ENCODE data around the gene GALE.
"Not testable (repeated sequence)": the region's sequence is repeated elsewhere in the genome, so short reads cannot be mapped to it uniquely, and the experiment has no call there.

GALE gene

GRCh38 chr1:23797478-23798448 lies 2.8 kb downstream of the GALE start:
- H3K4me3 ChIP-seq (ENCODE audit: low read depth, low read length), result no peak overlapping the region
- in situ Hi-C loops (cut with HindIII; ENCODE audit: low sequenced_read_pairs), result no loop called here
- no peak for DNase-seq (ENCODE audit: low read depth)
- TF ChIP-seq CTCF (IDR thresholded peaks at IDR 0.05; ENCODE audit: low read depth, low read length, missing control alignments), result no peak

GRCh38 chr1:23796466-23797271 lies 3.9 kb downstream of the GALE start:
- DNase-seq (ENCODE audit: low read depth), result no peak
- H3K4me3 ChIP-seq (ENCODE audit: low read depth, low read length), result no peak overlapping the region
- in situ Hi-C loops (cut with HindIII; ENCODE audit: low sequenced_read_pairs), result no loop called here
- no peak for TF ChIP-seq CTCF (IDR thresholded peaks at IDR 0.05; ENCODE audit: low read depth, low read length, missing control alignments)

GRCh38 chr1:23795676-23796465 lies 4.7 kb downstream of the GALE start:
- no peak for DNase-seq (ENCODE audit: low read depth)
- in situ Hi-C loops (cut with HindIII; ENCODE audit: low sequenced_read_pairs), result no loop called here
- H3K4me3 ChIP-seq (ENCODE audit: low read depth, low read length), result no peak overlapping the region
- TF ChIP-seq CTCF (IDR thresholded peaks at IDR 0.05; ENCODE audit: low read depth, low read length, missing control alignments), result no peak

GRCh38 chr1:23794732-23795182 lies 5.8 kb downstream of the GALE start:
- H3K4me3 ChIP-seq (ENCODE audit: low read depth, low read length); DNase-seq (ENCODE audit: low read depth); in situ Hi-C loops (cut with HindIII; ENCODE audit: low sequenced_read_pairs): not testable (repeated sequence)

GRCh38 chr1:23793861-23794731 lies 6.5 kb downstream of the GALE start:
- no peak for DNase-seq (ENCODE audit: low read depth)
- in situ Hi-C loops (cut with HindIII; ENCODE audit: low sequenced_read_pairs), result no loop called here
- no peak for TF ChIP-seq CTCF (IDR thresholded peaks at IDR 0.05; ENCODE audit: low read depth, low read length, missing control alignments)
- no peak overlapping the region for H3K4me3 ChIP-seq (ENCODE audit: low read depth, low read length)

GRCh38 chr1:23793018-23793781 lies 7.4 kb downstream of the GALE start:
- H3K4me3 ChIP-seq (ENCODE audit: low read depth, low read length), result no peak overlapping the region
- DNase-seq (ENCODE audit: low read depth), result peak; percentile 60
- no peak for TF ChIP-seq CTCF (IDR thresholded peaks at IDR 0.05; ENCODE audit: low read depth, low read length, missing control alignments)
- in situ Hi-C loops (cut with HindIII; ENCODE audit: low sequenced_read_pairs), result no loop called here
